ENCODE measurements around the gene IFNAR2.

DNA sequence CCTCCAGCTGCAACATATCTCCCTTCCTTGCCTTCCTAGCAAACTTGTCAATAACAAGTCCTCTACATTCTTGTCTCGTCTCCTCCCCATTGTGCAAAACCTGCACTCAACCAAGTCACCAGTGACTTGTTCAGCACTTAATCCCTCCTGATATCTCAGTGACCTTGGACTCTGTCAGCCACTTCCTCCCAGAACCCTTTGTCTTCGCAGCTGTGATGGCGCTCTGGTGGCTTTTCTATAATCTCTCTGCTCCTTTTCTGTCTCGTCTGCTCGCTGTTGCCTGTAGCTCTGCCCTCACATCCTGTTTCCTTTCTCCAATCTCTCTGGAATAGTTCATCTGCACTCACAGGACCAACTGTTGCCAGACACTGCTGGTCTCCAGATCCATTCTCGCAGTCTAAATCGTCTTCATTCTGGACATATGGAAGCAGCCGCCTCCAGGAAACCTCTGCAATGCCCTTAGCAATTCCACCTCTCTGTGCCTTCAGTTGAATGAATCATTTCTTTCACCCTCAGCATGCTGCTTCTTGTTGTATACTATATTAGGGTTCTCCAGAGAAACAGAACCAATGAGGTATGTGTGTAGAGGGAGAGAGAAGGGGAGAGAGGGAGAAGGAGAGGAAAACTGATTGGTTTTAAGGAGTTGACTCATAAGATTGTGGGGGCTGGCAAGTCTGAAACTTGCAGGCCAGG is 17.4 kb upstream of the IFNAR2 start:
- TF ChIP-seq POLR2AphosphoS5 (IDR thresholded peaks at IDR 0.05; ENCODE audit: borderline replicate concordance, low read depth, low read length) = no peak
- TF ChIP-seq EZH2 (IDR thresholded peaks at IDR 0.05) = no peak
